GM12878 (cell line): ENCODE results near the gene MIA. TPM values are rescaled to one million over a fixed set of nuclear protein-coding genes. Genes with fewer than 3 reads are reported as not detected.
A peak's percentile ranks its signal among the peaks of the same experiment; 100 is the strongest.

Experiments used
- ATF7 ChIP-seq: fragments of 450-650 bp; IDR thresholded peaks from 2 replicates; pipeline ENCODE4 v1.6.1; 2016; ENCODE audit warnings: low read depth, mild to moderate bottlenecking
- BCL11A ChIP-seq: IDR thresholded peaks from 2 replicates; pipeline ENCODE4 v1.6.1; 2011; ENCODE audit warnings: low read depth, low read length
- CBFB ChIP-seq: IDR thresholded peaks from 2 replicates; pipeline ENCODE4 v1.6.1; 2016; ENCODE audit warnings: antibody characterized with exemption, low read depth
- CREM ChIP-seq: IDR thresholded peaks from 2 replicates; pipeline ENCODE4 v1.6.1; 2014; ENCODE audit warnings: antibody characterized with exemption, low read depth
- EGR1 ChIP-seq, 2 experiments: IDR thresholded peaks; 1 replicate in 1 of 2; 2 replicates in 1 of 2; pipeline ENCODE4 v1.6.1; 2011 to 2012; ENCODE audit warnings: low read depth in 2 of 2, low read length in 2 of 2, borderline replicate concordance in 1 of 2, mild to moderate bottlenecking in 1 of 2, moderate library complexity in 1 of 2
- FOS ChIP-seq: IDR thresholded peaks from 3 replicates; pipeline ENCODE4 v1.6.1; 2011; ENCODE audit warnings: borderline replicate concordance; ENCODE audit not compliant: insufficient read length; ENCODE audit errors: extremely low read depth
- KAT2A ChIP-seq: conservative IDR thresholded peaks from 2 replicates; pipeline ENCODE4 v1.6.1; 2011; ENCODE audit warnings: low read depth, low read length; ENCODE audit not compliant: control insufficient read depth
- SMAD5 ChIP-seq: IDR thresholded peaks from 2 replicates; pipeline ENCODE4 v1.6.1; 2016; ENCODE audit warnings: antibody characterized with exemption, low read depth
- SMARCA5 ChIP-seq: fragments of 450-650 bp; IDR thresholded peaks from 2 replicates; pipeline ENCODE4 v1.6.1; 2017; ENCODE audit warnings: mild to moderate bottlenecking
- TARDBP ChIP-seq: IDR thresholded peaks from 2 replicates; pipeline ENCODE4 v1.6.1; 2016; ENCODE audit warnings: borderline replicate concordance
- TCF12 ChIP-seq: IDR thresholded peaks from 2 replicates; pipeline ENCODE4 v1.6.1; 2011; ENCODE audit warnings: low read depth, mild to moderate bottlenecking, low read length
- YBX1 ChIP-seq: fragments of 450-650 bp; IDR thresholded peaks from 2 replicates; pipeline ENCODE4 v1.6.1; 2016; ENCODE audit warnings: antibody characterized with exemption
- ZNF207 ChIP-seq: fragments of 450-650 bp; IDR thresholded peaks from 2 replicates; pipeline ENCODE4 v1.6.1; 2014; ENCODE audit warnings: antibody characterized with exemption, mild to moderate bottlenecking, borderline replicate concordance
- polyA plus RNA-seq, 11 experiments: library from polyadenylated mRNA; depleted of rRNA in 4 of 11; unstranded in 6 of 11; stranded (reverse) in 5 of 11; fragments of >200 nt; fragmentation: Nextera tagmentation in 4 of 11; fragmentation: Illumina TruSeq in 1 of 11; extraction: Ambion mirVana in 4 of 11; extraction: Trizol in 1 of 11; gene quantifications; 1 replicate in 1 of 11; 2 replicates in 10 of 11; pipeline versions ENCODE4 v1.2.1 to v1.2.3, GENCODE V29; 2011 to 2016; ENCODE audit warnings: inconsistent platforms in 2 of 11, missing spikeins in 2 of 11, low read depth in 1 of 11
- total RNA-seq, 4 experiments: library from RNA; depleted of rRNA in 3 of 4; stranded (reverse); fragments of >200 nt in 3 of 4; fragmentation: Illumina TruSeq in 1 of 4; extraction: Trizol in 1 of 4; gene quantifications; 2 replicates each; pipeline versions ENCODE4 v1.2.1 to v1.2.3, GENCODE V29; 2013 to 2021
- TF ChIP-seq, protein P1 (sequence below): fragments of 450-650 bp; IDR thresholded peaks from 2 replicates; pipeline ENCODE4 v1.6.1; 2018; ENCODE audit warnings: mild to moderate bottlenecking, low read depth, moderate library complexity; ENCODE audit not compliant: partially characterized antibody
- TF ChIP-seq, protein P2 (sequence below): IDR thresholded peaks from 2 replicates; pipeline ENCODE4 v1.6.1; 2011; ENCODE audit warnings: borderline replicate concordance, low read depth, mild to moderate bottlenecking, moderate library complexity, low read length; ENCODE audit not compliant: insufficient read depth, poor library complexity, severe bottlenecking
- TF ChIP-seq, protein P3 (sequence below): fragments of 450-650 bp; IDR thresholded peaks from 2 replicates; pipeline ENCODE4 v1.6.1; 2017; ENCODE audit warnings: mild to moderate bottlenecking, low read depth, inconsistent platforms; ENCODE audit not compliant: poor library complexity, severe bottlenecking
- TF ChIP-seq, protein P4 (sequence below), 3 experiments: IDR thresholded peaks in 2 of 3; conservative IDR thresholded peaks in 1 of 3; 2 replicates each; pipeline ENCODE4 v1.5.1; 2011; ENCODE audit warnings: low read depth in 3 of 3, low read length in 3 of 3, mild to moderate bottlenecking in 3 of 3, control low read depth in 2 of 3, moderate library complexity in 2 of 3, inconsistent platforms in 1 of 3, mixed read lengths in 1 of 3; ENCODE audit not compliant: control insufficient read depth in 2 of 3, insufficient read depth in 1 of 3; ENCODE audit errors: extremely low read depth in 1 of 3
- TF ChIP-seq, protein P5 (sequence below): fragments of 450-650 bp; IDR thresholded peaks from 2 replicates; pipeline ENCODE4 v1.6.1; 2017; ENCODE audit warnings: borderline replicate concordance
- TF ChIP-seq, protein P6 (sequence below): IDR thresholded peaks from 2 replicates; pipeline ENCODE4 v1.6.1; 2012; ENCODE audit warnings: low read depth, low read length, improper control_type of control experiment

The MIA gene
- total and polyA plus RNA-seq, 10 of the 15 experiments (the other 5 are each of a cell fraction or from before 2014, with no cell fraction given): 0.16 to 2.7 (median 1.4) TPM; not detected in 3

DNA sequence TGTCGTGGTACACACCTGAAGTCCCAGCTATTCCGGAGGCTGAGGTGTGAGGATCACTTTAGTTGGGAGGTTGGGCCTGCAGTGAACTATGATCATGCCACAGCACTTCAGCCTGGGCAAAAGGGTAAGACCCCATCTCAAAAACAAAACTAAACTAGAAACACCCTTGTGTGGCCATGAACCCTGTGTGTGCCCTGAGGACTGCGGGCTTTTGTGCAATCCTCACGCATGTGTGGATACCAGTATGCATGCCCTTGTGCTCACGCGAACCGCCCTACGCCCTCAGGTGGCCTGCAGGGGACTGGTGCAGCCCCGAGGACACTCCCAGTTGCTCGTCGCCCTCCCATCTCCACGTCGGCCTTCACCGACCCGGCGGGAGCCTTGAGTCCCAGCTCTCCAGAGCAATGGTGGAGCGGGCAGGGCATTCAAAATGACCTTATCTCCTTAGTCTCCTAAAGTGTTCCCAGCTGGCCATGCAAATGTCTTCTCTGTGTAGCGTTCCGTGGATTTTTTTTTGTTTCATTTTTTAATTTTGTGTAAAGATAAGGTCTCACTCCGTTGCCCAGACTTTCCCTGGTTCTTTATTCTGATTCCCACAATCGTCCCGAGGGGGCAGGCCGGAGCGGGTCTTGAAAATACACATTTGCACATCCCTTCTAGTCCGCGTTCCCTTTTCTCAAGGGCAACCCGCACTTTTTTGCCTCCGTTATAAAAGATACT is 22.8 kb downstream of the MIA start (continued):
- TF ChIP-seq, protein P1, sequence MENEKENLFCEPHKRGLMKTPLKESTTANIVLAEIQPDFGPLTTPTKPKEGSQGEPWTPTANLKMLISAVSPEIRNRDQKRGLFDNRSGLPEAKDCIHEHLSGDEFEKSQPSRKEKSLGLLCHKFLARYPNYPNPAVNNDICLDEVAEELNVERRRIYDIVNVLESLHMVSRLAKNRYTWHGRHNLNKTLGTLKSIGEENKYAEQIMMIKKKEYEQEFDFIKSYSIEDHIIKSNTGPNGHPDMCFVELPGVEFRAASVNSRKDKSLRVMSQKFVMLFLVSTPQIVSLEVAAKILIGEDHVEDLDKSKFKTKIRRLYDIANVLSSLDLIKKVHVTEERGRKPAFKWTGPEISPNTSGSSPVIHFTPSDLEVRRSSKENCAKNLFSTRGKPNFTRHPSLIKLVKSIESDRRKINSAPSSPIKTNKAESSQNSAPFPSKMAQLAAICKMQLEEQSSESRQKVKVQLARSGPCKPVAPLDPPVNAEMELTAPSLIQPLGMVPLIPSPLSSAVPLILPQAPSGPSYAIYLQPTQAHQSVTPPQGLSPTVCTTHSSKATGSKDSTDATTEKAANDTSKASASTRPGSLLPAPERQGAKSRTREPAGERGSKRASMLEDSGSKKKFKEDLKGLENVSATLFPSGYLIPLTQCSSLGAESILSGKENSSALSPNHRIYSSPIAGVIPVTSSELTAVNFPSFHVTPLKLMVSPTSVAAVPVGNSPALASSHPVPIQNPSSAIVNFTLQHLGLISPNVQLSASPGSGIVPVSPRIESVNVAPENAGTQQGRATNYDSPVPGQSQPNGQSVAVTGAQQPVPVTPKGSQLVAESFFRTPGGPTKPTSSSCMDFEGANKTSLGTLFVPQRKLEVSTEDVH: peak; percentile 67
- no peak for TF ChIP-seq EGR1 (IDR thresholded peaks at IDR 0.05; ENCODE audit: borderline replicate concordance in 1 of 2, low read depth in 2 of 2, low read length in 2 of 2)
- no peak for TF ChIP-seq YBX1
- no peak for TF ChIP-seq ZNF207
- TF ChIP-seq, protein P2, sequence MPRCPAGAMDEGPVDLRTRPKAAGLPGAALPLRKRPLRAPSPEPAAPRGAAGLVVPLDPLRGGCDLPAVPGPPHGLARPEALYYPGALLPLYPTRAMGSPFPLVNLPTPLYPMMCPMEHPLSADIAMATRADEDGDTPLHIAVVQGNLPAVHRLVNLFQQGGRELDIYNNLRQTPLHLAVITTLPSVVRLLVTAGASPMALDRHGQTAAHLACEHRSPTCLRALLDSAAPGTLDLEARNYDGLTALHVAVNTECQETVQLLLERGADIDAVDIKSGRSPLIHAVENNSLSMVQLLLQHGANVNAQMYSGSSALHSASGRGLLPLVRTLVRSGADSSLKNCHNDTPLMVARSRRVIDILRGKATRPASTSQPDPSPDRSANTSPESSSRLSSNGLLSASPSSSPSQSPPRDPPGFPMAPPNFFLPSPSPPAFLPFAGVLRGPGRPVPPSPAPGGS: no peak
- TF ChIP-seq SMARCA5: 0 out of 2 replicates have a peak, but pooled peaks have one; percentile 75
- no peak for TF ChIP-seq TARDBP
- TF ChIP-seq CREM: peak; percentile 22; the same call in 1 of the 2 replicates
- no peak for TF ChIP-seq KAT2A
- TF ChIP-seq, protein P3, sequence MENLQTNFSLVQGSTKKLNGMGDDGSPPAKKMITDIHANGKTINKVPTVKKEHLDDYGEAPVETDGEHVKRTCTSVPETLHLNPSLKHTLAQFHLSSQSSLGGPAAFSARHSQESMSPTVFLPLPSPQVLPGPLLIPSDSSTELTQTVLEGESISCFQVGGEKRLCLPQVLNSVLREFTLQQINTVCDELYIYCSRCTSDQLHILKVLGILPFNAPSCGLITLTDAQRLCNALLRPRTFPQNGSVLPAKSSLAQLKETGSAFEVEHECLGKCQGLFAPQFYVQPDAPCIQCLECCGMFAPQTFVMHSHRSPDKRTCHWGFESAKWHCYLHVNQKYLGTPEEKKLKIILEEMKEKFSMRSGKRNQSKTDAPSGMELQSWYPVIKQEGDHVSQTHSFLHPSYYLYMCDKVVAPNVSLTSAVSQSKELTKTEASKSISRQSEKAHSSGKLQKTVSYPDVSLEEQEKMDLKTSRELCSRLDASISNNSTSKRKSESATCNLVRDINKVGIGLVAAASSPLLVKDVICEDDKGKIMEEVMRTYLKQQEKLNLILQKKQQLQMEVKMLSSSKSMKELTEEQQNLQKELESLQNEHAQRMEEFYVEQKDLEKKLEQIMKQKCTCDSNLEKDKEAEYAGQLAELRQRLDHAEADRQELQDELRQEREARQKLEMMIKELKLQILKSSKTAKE: peak; percentile 68
- TF ChIP-seq, protein P4, sequence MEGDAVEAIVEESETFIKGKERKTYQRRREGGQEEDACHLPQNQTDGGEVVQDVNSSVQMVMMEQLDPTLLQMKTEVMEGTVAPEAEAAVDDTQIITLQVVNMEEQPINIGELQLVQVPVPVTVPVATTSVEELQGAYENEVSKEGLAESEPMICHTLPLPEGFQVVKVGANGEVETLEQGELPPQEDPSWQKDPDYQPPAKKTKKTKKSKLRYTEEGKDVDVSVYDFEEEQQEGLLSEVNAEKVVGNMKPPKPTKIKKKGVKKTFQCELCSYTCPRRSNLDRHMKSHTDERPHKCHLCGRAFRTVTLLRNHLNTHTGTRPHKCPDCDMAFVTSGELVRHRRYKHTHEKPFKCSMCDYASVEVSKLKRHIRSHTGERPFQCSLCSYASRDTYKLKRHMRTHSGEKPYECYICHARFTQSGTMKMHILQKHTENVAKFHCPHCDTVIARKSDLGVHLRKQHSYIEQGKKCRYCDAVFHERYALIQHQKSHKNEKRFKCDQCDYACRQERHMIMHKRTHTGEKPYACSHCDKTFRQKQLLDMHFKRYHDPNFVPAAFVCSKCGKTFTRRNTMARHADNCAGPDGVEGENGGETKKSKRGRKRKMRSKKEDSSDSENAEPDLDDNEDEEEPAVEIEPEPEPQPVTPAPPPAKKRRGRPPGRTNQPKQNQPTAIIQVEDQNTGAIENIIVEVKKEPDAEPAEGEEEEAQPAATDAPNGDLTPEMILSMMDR (IDR thresholded peaks at IDR 0.05 in 2 of 3, conservative IDR thresholded peaks at IDR 0.05 in 1 of 3; ENCODE audit: control insufficient read depth in 2 of 3, extremely low read depth in 1 of 3, insufficient read depth in 1 of 3, low read depth in 3 of 3, low read length in 3 of 3): peak; percentile 46 to 53 (median 48); a peak in 5 of 6 replicates
- TF ChIP-seq ATF7: no peak
- no peak for TF ChIP-seq FOS
- 0 out of 2 replicates have a peak, but pooled peaks have one; percentile 14 for TF ChIP-seq TCF12
- TF ChIP-seq, protein P5, sequence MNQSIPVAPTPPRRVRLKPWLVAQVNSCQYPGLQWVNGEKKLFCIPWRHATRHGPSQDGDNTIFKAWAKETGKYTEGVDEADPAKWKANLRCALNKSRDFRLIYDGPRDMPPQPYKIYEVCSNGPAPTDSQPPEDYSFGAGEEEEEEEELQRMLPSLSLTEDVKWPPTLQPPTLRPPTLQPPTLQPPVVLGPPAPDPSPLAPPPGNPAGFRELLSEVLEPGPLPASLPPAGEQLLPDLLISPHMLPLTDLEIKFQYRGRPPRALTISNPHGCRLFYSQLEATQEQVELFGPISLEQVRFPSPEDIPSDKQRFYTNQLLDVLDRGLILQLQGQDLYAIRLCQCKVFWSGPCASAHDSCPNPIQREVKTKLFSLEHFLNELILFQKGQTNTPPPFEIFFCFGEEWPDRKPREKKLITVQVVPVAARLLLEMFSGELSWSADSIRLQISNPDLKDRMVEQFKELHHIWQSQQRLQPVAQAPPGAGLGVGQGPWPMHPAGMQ: no peak
- TF ChIP-seq, protein P6, sequence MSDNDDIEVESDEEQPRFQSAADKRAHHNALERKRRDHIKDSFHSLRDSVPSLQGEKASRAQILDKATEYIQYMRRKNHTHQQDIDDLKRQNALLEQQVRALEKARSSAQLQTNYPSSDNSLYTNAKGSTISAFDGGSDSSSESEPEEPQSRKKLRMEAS: peak; percentile 30; the same call in 1 of the 2 replicates
- peak; percentile 16; the same call in 1 of the 2 replicates for TF ChIP-seq CBFB
- no peak for TF ChIP-seq BCL11A
- TF ChIP-seq SMAD5: 0 out of 2 replicates have a peak, but pooled peaks have one; percentile 23
